Measurements from ENCODE around the gene KRT27. TPM values are rescaled to one million over a fixed set of nuclear protein-coding genes. Genes with fewer than 3 reads are reported as not detected.

Gene KRT27
- total RNA-seq, 2 experiments from 2014 or later: not detected

DNA sequence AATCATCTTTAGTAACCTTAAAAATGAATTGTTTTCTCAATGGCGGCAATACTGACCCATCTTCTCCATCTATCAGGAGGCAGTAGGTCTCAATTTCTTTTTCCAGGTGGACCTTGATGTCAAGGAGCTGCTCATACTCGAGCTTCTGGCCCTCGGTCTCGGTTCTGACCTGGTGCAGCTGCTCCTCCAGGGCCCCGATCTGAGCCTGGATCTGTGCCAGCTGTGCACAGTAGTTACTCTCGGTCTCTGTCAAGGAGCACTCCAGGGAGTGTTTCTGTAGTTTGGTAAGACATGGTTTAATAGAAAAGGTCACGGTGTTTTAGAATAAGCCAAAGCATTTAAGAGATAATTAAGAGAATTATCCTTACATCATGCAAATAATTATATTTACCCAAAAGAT, 4.9 kb downstream of the KRT27 start:
- no peaks in the 10 kb centered on the region for H3K9me3 ChIP-seq (ENCODE audit: low read length)
- no peak for DNase-seq (ENCODE audit: low spot score)
- no peak overlapping the region for H2AFZ ChIP-seq (ENCODE audit: low read length)
- no peaks in the 10 kb centered on the region for H3K79me2 ChIP-seq (ENCODE audit: insufficient read depth, low read depth, low read length)
- TF ChIP-seq, protein P1, sequence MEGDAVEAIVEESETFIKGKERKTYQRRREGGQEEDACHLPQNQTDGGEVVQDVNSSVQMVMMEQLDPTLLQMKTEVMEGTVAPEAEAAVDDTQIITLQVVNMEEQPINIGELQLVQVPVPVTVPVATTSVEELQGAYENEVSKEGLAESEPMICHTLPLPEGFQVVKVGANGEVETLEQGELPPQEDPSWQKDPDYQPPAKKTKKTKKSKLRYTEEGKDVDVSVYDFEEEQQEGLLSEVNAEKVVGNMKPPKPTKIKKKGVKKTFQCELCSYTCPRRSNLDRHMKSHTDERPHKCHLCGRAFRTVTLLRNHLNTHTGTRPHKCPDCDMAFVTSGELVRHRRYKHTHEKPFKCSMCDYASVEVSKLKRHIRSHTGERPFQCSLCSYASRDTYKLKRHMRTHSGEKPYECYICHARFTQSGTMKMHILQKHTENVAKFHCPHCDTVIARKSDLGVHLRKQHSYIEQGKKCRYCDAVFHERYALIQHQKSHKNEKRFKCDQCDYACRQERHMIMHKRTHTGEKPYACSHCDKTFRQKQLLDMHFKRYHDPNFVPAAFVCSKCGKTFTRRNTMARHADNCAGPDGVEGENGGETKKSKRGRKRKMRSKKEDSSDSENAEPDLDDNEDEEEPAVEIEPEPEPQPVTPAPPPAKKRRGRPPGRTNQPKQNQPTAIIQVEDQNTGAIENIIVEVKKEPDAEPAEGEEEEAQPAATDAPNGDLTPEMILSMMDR (conservative IDR thresholded peaks at IDR 0.05; ENCODE audit: low read length): no peak
- no peak for TF ChIP-seq EZH2phosphoT487 (IDR thresholded peaks at IDR 0.05; ENCODE audit: borderline replicate concordance, low read depth, low read length)
- intact Hi-C loops (cut with micrococcal nuclease; ENCODE audit: unreplicated experiment): no loop called here
- no peak overlapping the region for H3K4me3 ChIP-seq (ENCODE audit: low read depth, low read length, poor library complexity, severe bottlenecking)
- H3K4me1 ChIP-seq (ENCODE audit: insufficient read depth, low read length, poor library complexity, severe bottlenecking): no peaks in the 10 kb centered on the region
- no peak overlapping the region for H3K27ac ChIP-seq (ENCODE audit: low read depth, low read length, poor library complexity, severe bottlenecking)
- no peaks in the 10 kb centered on the region for H3K9me2 ChIP-seq (ENCODE audit: insufficient read depth, low read length)
- no peak overlapping the region for H3K4me2 ChIP-seq (ENCODE audit: low read length)
- ChIA-PET POLR2A (no interaction called here), CTCF (ENCODE audit: unreplicated experiment) (no interaction called here)
- H3K36me3 ChIP-seq (ENCODE audit: insufficient read depth, low read length): no peaks in the 10 kb centered on the region
- H4K20me1 ChIP-seq (ENCODE audit: insufficient read depth, low read length): no peaks in the 10 kb centered on the region
- no TSS peak for BruUV-seq (replicated peaks)

DNA sequence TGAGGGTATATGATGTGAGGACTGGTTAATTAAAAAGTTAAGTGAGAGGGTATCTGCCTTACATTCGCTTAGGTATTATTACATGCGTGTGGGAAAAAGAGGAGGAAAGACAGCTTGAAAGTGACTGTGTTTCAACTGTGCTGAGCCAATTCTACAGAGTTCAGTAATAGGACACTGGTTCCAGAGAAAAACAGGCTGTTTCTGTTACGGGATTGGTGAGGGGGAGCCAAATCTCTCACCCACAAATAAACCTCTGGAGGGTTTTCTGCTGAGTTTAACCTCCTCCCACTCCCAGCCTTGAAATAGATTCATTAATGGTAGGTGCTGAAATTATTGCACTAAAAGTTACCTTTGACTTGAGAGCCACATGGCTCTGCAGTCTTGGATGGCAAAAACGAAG, 6.4 kb downstream of the KRT27 start:
- CTCF ChIA-PET (ENCODE audit: unreplicated experiment): no interaction called here
- no TSS peak for BruUV-seq (replicated peaks)
- intact Hi-C loops (cut with micrococcal nuclease; ENCODE audit: unreplicated experiment): no loop called here

DNA sequence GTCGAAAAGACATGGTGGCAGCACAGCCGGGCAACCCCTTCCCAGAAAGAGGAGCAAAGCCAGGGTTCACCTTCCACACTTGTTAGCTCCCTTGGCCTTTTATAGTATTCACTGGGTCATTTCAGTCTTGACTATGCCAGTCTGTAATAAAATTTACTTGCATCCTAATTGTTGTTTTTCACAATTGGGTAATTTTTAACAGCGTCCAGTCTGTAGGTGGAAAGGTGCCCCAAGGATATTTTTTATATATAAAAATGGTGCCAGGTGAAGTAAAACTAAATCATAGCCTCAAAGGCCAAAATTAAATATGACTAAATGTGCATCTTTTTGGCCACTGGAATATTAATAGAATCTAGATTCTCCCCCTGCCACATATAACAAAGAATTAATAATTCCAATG, 10.2 kb downstream of the KRT27 start, which contains the start of gene KRT26:
KRT26 (minus strand) TSS at position 101 of the 400 bp plus-strand sequence; CDS start at position 13, 88 bp downstream.
- Histone ChIP-seq H3K9me3 (ENCODE audit: low read length) (no peaks in the 10 kb centered on the region), H3K4me2 (ENCODE audit: low read length) (no peak within 1 kb of the TSS), H3K27ac (ENCODE audit: low read depth, low read length, poor library complexity, severe bottlenecking) (no peak within 1 kb of the TSS), H3K4me1 (ENCODE audit: insufficient read depth, low read length, poor library complexity, severe bottlenecking) (no peaks in the 10 kb centered on the region), H3K4me3 (ENCODE audit: low read depth, low read length, poor library complexity, severe bottlenecking) (no peak within 1 kb of the TSS), H4K20me1 (ENCODE audit: insufficient read depth, low read length) (no peaks in the 10 kb centered on the region), H3K9me2 (ENCODE audit: insufficient read depth, low read length) (no peaks in the 10 kb centered on the region), H2AFZ (ENCODE audit: low read length) (no peak within 1 kb of the TSS), H3K36me3 (ENCODE audit: insufficient read depth, low read length) (no peaks in the 10 kb centered on the region), H3K79me2 (ENCODE audit: insufficient read depth, low read depth, low read length) (no peaks in the 10 kb centered on the region)
- intact Hi-C loops (cut with micrococcal nuclease; ENCODE audit: unreplicated experiment): no loop called here
- TF ChIP-seq, protein P1 (conservative IDR thresholded peaks at IDR 0.05; ENCODE audit: low read length): no peak
- TF ChIP-seq EZH2phosphoT487 (IDR thresholded peaks at IDR 0.05; ENCODE audit: borderline replicate concordance, low read depth, low read length): no peak
- no peak for DNase-seq (ENCODE audit: low spot score)
- ChIA-PET POLR2A (no interaction called here), CTCF (ENCODE audit: unreplicated experiment) (no interaction called here)
- BruUV-seq (replicated peaks): no TSS peak

More for the DNA sequence above, 6.4 kb downstream of the KRT27 start:
- Histone ChIP-seq H3K9me3 (ENCODE audit: low read length) (no peaks in the 10 kb centered on the region), H3K36me3 (ENCODE audit: insufficient read depth, low read length) (no peaks in the 10 kb centered on the region), H3K4me1 (ENCODE audit: insufficient read depth, low read length, poor library complexity, severe bottlenecking) (no peaks in the 10 kb centered on the region), H3K27ac (ENCODE audit: low read depth, low read length, poor library complexity, severe bottlenecking) (no peak overlapping the region), H3K4me2 (ENCODE audit: low read length) (no peak overlapping the region), H2AFZ (ENCODE audit: low read length) (no peak overlapping the region), H4K20me1 (ENCODE audit: insufficient read depth, low read length) (no peaks in the 10 kb centered on the region), H3K79me2 (ENCODE audit: insufficient read depth, low read depth, low read length) (no peaks in the 10 kb centered on the region), H3K9me2 (ENCODE audit: insufficient read depth, low read length) (no peaks in the 10 kb centered on the region), H3K4me3 (ENCODE audit: low read depth, low read length, poor library complexity, severe bottlenecking) (no peak overlapping the region)
- TF ChIP-seq, protein P1 (conservative IDR thresholded peaks at IDR 0.05; ENCODE audit: low read length): no peak
- TF ChIP-seq EZH2phosphoT487 (IDR thresholded peaks at IDR 0.05; ENCODE audit: borderline replicate concordance, low read depth, low read length): no peak
- no peak for DNase-seq (ENCODE audit: low spot score)
- POLR2A ChIA-PET: no interaction called here

All from OCI-LY7 (cell line).